GM12801 (cell line): Measurements from ENCODE around the gene TOMM20.

Experiments used
- CTCF ChIP-seq: IDR thresholded peaks from one replicate; pipeline ENCODE4 v1.5.1; 2011; ENCODE audit warnings: control low read depth; ENCODE audit not compliant: insufficient read length; ENCODE audit errors: extremely low read depth

TOMM20 gene

GRCh38 chr1:235145639-235146038 lies 17.0 kb upstream of the TOMM20 start:
- TF ChIP-seq CTCF: no peak

- no peak for TF ChIP-seq CTCF
These were observed 14.4 kb upstream of the TOMM20 start for GRCh38 chr1:235142991-235143390.

GRCh38 chr1:235139315-235139714 lies 10.7 kb upstream of the TOMM20 start:
- TF ChIP-seq CTCF: no peak

GRCh38 chr1:235138821-235139220 lies 10.2 kb upstream of the TOMM20 start:
- no peak for TF ChIP-seq CTCF

- TF ChIP-seq CTCF: no peak
These were observed 7.5 kb upstream of the TOMM20 start for GRCh38 chr1:235136111-235136510.

- no peak for TF ChIP-seq CTCF
These were observed 5.5 kb upstream of the TOMM20 start for GRCh38 chr1:235134171-235134570.

- TF ChIP-seq CTCF: no peak
These were observed 4.4 kb upstream of the TOMM20 start for GRCh38 chr1:235133086-235133485.

GRCh38 chr1:235131961-235132360 lies 3.3 kb upstream of the TOMM20 start:
- no peak for TF ChIP-seq CTCF
